Gastroesophageal sphincter (tissue), 3 donors: ENCODE measurements around the gene CCDC191.

ENCODE experiments used
- POLR2A ChIP-seq, 2 donors: fragments of 450-650 bp; IDR thresholded peaks; one replicate each; pipeline ENCODE4 v1.6.1; 2017; ENCODE audit warnings: antibody characterized with exemption in 2 of 2, mild to moderate bottlenecking in 2 of 2, moderate library complexity in 1 of 2
- POLR2AphosphoS5 ChIP-seq: sonication (generic); formaldehyde crosslinking; IDR thresholded peaks from one replicate; pipeline ENCODE4 v1.6.1; 2017; ENCODE audit warnings: antibody characterized with exemption
- TF ChIP-seq, protein P1 (sequence below), 4 experiments: fragments of 200-600 bp in 2 of 4; fragments of 450-650 bp in 2 of 4; sonication (generic) in 1 of 4; IDR thresholded peaks; one replicate each; pipeline ENCODE4 v1.5.1; 2017 to 2019; ENCODE audit warnings: antibody characterized with exemption in 4 of 4, mild to moderate bottlenecking in 2 of 4, moderate library complexity in 2 of 4

DNA sequence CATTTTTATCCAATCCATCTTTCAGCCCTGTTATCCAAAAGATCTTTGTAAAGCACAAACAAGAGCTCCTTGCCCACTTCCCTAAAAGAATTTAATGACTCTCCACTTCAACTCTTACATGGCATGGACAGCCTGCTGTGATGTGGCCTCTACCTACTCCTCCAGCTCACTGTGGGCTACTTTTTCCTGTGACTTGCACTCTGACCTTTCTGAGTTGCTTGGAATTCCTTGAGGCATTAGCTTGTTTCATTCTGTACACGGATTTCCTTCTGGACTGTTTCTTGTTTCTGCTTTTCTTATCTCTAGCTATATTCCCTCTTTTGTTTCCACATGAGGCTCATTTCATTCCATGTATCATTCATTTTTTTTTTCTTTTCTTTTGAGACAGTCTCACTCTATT lies 15.5 kb upstream of the CCDC191 start:
- TF ChIP-seq, protein P1, sequence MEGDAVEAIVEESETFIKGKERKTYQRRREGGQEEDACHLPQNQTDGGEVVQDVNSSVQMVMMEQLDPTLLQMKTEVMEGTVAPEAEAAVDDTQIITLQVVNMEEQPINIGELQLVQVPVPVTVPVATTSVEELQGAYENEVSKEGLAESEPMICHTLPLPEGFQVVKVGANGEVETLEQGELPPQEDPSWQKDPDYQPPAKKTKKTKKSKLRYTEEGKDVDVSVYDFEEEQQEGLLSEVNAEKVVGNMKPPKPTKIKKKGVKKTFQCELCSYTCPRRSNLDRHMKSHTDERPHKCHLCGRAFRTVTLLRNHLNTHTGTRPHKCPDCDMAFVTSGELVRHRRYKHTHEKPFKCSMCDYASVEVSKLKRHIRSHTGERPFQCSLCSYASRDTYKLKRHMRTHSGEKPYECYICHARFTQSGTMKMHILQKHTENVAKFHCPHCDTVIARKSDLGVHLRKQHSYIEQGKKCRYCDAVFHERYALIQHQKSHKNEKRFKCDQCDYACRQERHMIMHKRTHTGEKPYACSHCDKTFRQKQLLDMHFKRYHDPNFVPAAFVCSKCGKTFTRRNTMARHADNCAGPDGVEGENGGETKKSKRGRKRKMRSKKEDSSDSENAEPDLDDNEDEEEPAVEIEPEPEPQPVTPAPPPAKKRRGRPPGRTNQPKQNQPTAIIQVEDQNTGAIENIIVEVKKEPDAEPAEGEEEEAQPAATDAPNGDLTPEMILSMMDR (IDR thresholded peaks at IDR 0.05): no peak
- no peak for TF ChIP-seq POLR2AphosphoS5
- TF ChIP-seq POLR2A (IDR thresholded peaks at IDR 0.05): no peak
